HFF-Myc (cell line): Measurements from ENCODE around the gene FMO2.

Experiments used
- DNase-seq: peaks from one replicate; pipeline ENCODE4 v3.0.0-alpha.2; 2011; ENCODE audit warnings: low read depth; ENCODE audit errors: extremely low read depth
- H3K4me3 ChIP-seq: replicated peaks from 2 replicates; pipeline ENCODE4 v1.5.1; 2011; ENCODE audit warnings: low read depth, mild to moderate bottlenecking, control low read depth, low read length
- TF ChIP-seq, protein P1 (sequence below): IDR thresholded peaks from 2 replicates; pipeline ENCODE4 v1.5.1; 2012; ENCODE audit warnings: mild to moderate bottlenecking, low read depth, low read length, control low read depth; ENCODE audit errors: missing control alignments

The FMO2 gene

GRCh38 chr1:171188388-171189266 lies 3.5 kb downstream of the FMO2 start:
- DNase-seq: peak; percentile 45
- TF ChIP-seq, protein P1, sequence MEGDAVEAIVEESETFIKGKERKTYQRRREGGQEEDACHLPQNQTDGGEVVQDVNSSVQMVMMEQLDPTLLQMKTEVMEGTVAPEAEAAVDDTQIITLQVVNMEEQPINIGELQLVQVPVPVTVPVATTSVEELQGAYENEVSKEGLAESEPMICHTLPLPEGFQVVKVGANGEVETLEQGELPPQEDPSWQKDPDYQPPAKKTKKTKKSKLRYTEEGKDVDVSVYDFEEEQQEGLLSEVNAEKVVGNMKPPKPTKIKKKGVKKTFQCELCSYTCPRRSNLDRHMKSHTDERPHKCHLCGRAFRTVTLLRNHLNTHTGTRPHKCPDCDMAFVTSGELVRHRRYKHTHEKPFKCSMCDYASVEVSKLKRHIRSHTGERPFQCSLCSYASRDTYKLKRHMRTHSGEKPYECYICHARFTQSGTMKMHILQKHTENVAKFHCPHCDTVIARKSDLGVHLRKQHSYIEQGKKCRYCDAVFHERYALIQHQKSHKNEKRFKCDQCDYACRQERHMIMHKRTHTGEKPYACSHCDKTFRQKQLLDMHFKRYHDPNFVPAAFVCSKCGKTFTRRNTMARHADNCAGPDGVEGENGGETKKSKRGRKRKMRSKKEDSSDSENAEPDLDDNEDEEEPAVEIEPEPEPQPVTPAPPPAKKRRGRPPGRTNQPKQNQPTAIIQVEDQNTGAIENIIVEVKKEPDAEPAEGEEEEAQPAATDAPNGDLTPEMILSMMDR: peak; percentile 84
- H3K4me3 ChIP-seq: no peak overlapping the region

DNA sequence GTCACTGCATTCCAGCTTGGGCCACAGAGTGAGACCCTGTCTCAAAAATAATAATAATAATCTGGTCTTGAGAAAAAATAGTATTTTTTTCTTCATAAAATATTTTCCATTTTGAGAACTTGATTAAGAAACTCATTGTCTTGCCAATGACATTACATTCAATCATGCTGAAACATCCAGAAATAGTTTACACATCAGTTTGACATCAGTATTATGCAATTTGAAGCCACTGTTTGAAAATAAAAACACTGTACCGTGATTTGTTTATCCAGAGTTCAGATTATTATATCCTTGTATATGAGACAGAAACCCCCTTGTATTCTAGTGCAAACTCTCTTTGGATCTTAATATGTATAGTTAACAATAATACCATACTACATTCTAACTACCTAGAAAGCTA lies 6.9 kb downstream of the FMO2 start:
- no peak for DNase-seq
- TF ChIP-seq, protein P1: no peak
- H3K4me3 ChIP-seq: no peak overlapping the region

- no peak overlapping the region for H3K4me3 ChIP-seq
- TF ChIP-seq, protein P1: no peak
- DNase-seq: no peak
These were observed 10.7 kb downstream of the FMO2 start for GRCh38 chr1:171195767-171196166.

GRCh38 chr1:171196351-171196750 lies 11.3 kb downstream of the FMO2 start:
- TF ChIP-seq, protein P1: no peak
- H3K4me3 ChIP-seq: no peak overlapping the region
- DNase-seq: no peak

GRCh38 chr1:171198081-171198480 lies 13.0 kb downstream of the FMO2 start:
- TF ChIP-seq, protein P1: no peak
- no peak overlapping the region for H3K4me3 ChIP-seq

GRCh38 chr1:171204296-171204695 lies 19.2 kb downstream of the FMO2 start:
- no peak overlapping the region for H3K4me3 ChIP-seq
- TF ChIP-seq, protein P1: no peak
- no peak for DNase-seq

More at GRCh38 chr1:171198081-171198480, 13.0 kb downstream of the FMO2 start:
- no peak for DNase-seq
